ENCODE results near the gene OR4E1.

OR4E1 gene

GRCh38 chr14:21711360-21711961 is 37.8 kb upstream of the OR4E1 start:
- WGBS (ENCODE audit: extremely low coverage, insufficient coverage, low lambda C conversion rate): 100% methylated on average over 1 of the region's 3 CpGs

GRCh38 chr14:21704338-21704737 is 30.7 kb upstream of the OR4E1 start:
- Histone ChIP-seq H3K23ac (ENCODE audit: low read length) (no peak overlapping the region), H3K4me2 (ENCODE audit: low read length) (no peak overlapping the region), H3K9ac (ENCODE audit: low read length) (no peak overlapping the region), H3K79me2 (ENCODE audit: control insufficient read depth, insufficient read depth, low read length) (no peaks in the 10 kb centered on the region), H4K5ac (ENCODE audit: low read length) (no peak overlapping the region), H3K36me3 (ENCODE audit: control insufficient read depth, insufficient read depth, low read length) (no peaks in the 10 kb centered on the region), H2BK5ac (ENCODE audit: low read length) (no peak overlapping the region), H3K27me3 (ENCODE audit: insufficient read depth, low read length, poor library complexity) (no peaks in the 10 kb centered on the region), H2BK15ac (replicated peaks; ENCODE audit: low read depth) (no peak overlapping the region), H2BK120ac (ENCODE audit: low read depth, low read length) (no peak overlapping the region), H3K79me1 (ENCODE audit: low read length) (no peaks in the 10 kb centered on the region), H3K4me3 (ENCODE audit: low read length) (no peak overlapping the region), H3K56ac (ENCODE audit: low read length) (no peak overlapping the region), H4K8ac (ENCODE audit: low read depth, low read length) (no peak overlapping the region), H3K27ac (ENCODE audit: low read depth, low read length) (no peak overlapping the region), H3K4me1 (ENCODE audit: control insufficient read depth, low read depth, low read length) (no peaks in the 10 kb centered on the region), H3K18ac (ENCODE audit: low read length) (no peak overlapping the region), H2AK5ac (ENCODE audit: low read length) (no peak overlapping the region), H3K4ac (ENCODE audit: low read depth, low read length) (no peak overlapping the region)
- peak; percentile 18 for DNase-seq

More at GRCh38 chr14:21711360-21711961, 37.8 kb upstream of the OR4E1 start:
- Histone ChIP-seq H3K36me3 (ENCODE audit: control insufficient read depth, insufficient read depth, low read length) (no peaks in the 10 kb centered on the region), H3K79me2 (ENCODE audit: control insufficient read depth, insufficient read depth, low read length) (no peaks in the 10 kb centered on the region), H4K5ac (ENCODE audit: low read length) (no peak overlapping the region), H2BK5ac (ENCODE audit: low read length) (no peak overlapping the region), H3K9ac (ENCODE audit: low read length) (no peak overlapping the region), H2BK120ac (ENCODE audit: low read depth, low read length) (no peak overlapping the region), H4K8ac (ENCODE audit: low read depth, low read length) (no peak overlapping the region), H3K23ac (ENCODE audit: low read length) (no peak overlapping the region), H3K4ac (ENCODE audit: low read depth, low read length) (no peak overlapping the region), H3K56ac (ENCODE audit: low read length) (no peak overlapping the region), H2BK15ac (replicated peaks; ENCODE audit: low read depth) (no peak overlapping the region), H3K4me2 (ENCODE audit: low read length) (no peak overlapping the region), H3K4me3 (ENCODE audit: low read length) (no peak overlapping the region), H2AK5ac (ENCODE audit: low read length) (no peak overlapping the region), H3K18ac (ENCODE audit: low read length) (no peak overlapping the region), H3K27me3 (ENCODE audit: insufficient read depth, low read length, poor library complexity) (no peaks in the 10 kb centered on the region), H3K4me1 (ENCODE audit: control insufficient read depth, low read depth, low read length) (no peaks in the 10 kb centered on the region), H3K79me1 (ENCODE audit: low read length) (no peaks in the 10 kb centered on the region), H3K27ac (ENCODE audit: low read depth, low read length) (no peak overlapping the region)
- DNase-seq: peak; percentile 46

- H3K79me1 ChIP-seq (ENCODE audit: low read length): no peaks in the 10 kb centered on the region
- no peak overlapping the region for H3K27ac ChIP-seq (ENCODE audit: low read depth, low read length)
- no peaks in the 10 kb centered on the region for H3K27me3 ChIP-seq (ENCODE audit: insufficient read depth, low read length, poor library complexity)
- H3K4me3 ChIP-seq (ENCODE audit: low read length): no peak overlapping the region
- no peak overlapping the region for H3K56ac ChIP-seq (ENCODE audit: low read length)
- no peak overlapping the region for H3K23ac ChIP-seq (ENCODE audit: low read length)
- H3K36me3 ChIP-seq (ENCODE audit: control insufficient read depth, insufficient read depth, low read length): no peaks in the 10 kb centered on the region
- no peak overlapping the region for H2BK120ac ChIP-seq (ENCODE audit: low read depth, low read length)
- H2BK15ac ChIP-seq (replicated peaks; ENCODE audit: low read depth): no peak overlapping the region
- no peak overlapping the region for H2AK5ac ChIP-seq (ENCODE audit: low read length)
- no peak overlapping the region for H3K4ac ChIP-seq (ENCODE audit: low read depth, low read length)
- H3K9ac ChIP-seq (ENCODE audit: low read length): no peak overlapping the region
- DNase-seq: peak; percentile 54
- no CpG with 5 or more reads among the region's 2 CpGs for WGBS (ENCODE audit: extremely low coverage, insufficient coverage, low lambda C conversion rate)
- H3K4me1 ChIP-seq (ENCODE audit: control insufficient read depth, low read depth, low read length): no peaks in the 10 kb centered on the region
- H3K4me2 ChIP-seq (ENCODE audit: low read length): no peak overlapping the region
- no peak overlapping the region for H4K5ac ChIP-seq (ENCODE audit: low read length)
- no peak overlapping the region for H3K18ac ChIP-seq (ENCODE audit: low read length)
- no peak overlapping the region for H4K8ac ChIP-seq (ENCODE audit: low read depth, low read length)
- H2BK5ac ChIP-seq (ENCODE audit: low read length): no peak overlapping the region
- H3K79me2 ChIP-seq (ENCODE audit: control insufficient read depth, insufficient read depth, low read length): no peaks in the 10 kb centered on the region
Measured at GRCh38 chr14:21703357-21704326, 30.0 kb upstream of the OR4E1 start.

- no peaks in the 10 kb centered on the region for H3K4me1 ChIP-seq (ENCODE audit: control insufficient read depth, low read depth, low read length)
- no peak overlapping the region for H3K9ac ChIP-seq (ENCODE audit: low read length)
- no peak for DNase-seq
- no peaks in the 10 kb centered on the region for H3K79me2 ChIP-seq (ENCODE audit: control insufficient read depth, insufficient read depth, low read length)
- H3K79me1 ChIP-seq (ENCODE audit: low read length): no peaks in the 10 kb centered on the region
- no CpG with 5 or more reads among the region's 2 CpGs for WGBS (ENCODE audit: extremely low coverage, insufficient coverage, low lambda C conversion rate)
- no peak overlapping the region for H3K4me2 ChIP-seq (ENCODE audit: low read length)
- H2AK5ac ChIP-seq (ENCODE audit: low read length): no peak overlapping the region
- no peaks in the 10 kb centered on the region for H3K36me3 ChIP-seq (ENCODE audit: control insufficient read depth, insufficient read depth, low read length)
- no peak overlapping the region for H3K18ac ChIP-seq (ENCODE audit: low read length)
- H3K27ac ChIP-seq (ENCODE audit: low read depth, low read length): no peak overlapping the region
- H4K5ac ChIP-seq (ENCODE audit: low read length): no peak overlapping the region
- H3K4ac ChIP-seq (ENCODE audit: low read depth, low read length): no peak overlapping the region
- no peak overlapping the region for H2BK5ac ChIP-seq (ENCODE audit: low read length)
- no peak overlapping the region for H3K56ac ChIP-seq (ENCODE audit: low read length)
- H3K4me3 ChIP-seq (ENCODE audit: low read length): no peak overlapping the region
- no peak overlapping the region for H2BK15ac ChIP-seq (replicated peaks; ENCODE audit: low read depth)
- no peak overlapping the region for H2BK120ac ChIP-seq (ENCODE audit: low read depth, low read length)
- no peaks in the 10 kb centered on the region for H3K27me3 ChIP-seq (ENCODE audit: insufficient read depth, low read length, poor library complexity)
- H4K8ac ChIP-seq (ENCODE audit: low read depth, low read length): no peak overlapping the region
- no peak overlapping the region for H3K23ac ChIP-seq (ENCODE audit: low read length)
Measured at GRCh38 chr14:21702316-21702715, 28.7 kb upstream of the OR4E1 start.

GRCh38 chr14:21699551-21699950 is 25.9 kb upstream of the OR4E1 start:
- H3K36me3 ChIP-seq (ENCODE audit: control insufficient read depth, insufficient read depth, low read length): no peaks in the 10 kb centered on the region
- no peak overlapping the region for H3K18ac ChIP-seq (ENCODE audit: low read length)
- H3K9ac ChIP-seq (ENCODE audit: low read length): no peak overlapping the region
- H3K4me1 ChIP-seq (ENCODE audit: control insufficient read depth, low read depth, low read length): no peaks in the 10 kb centered on the region
- H4K8ac ChIP-seq (ENCODE audit: low read depth, low read length): no peak overlapping the region
- H3K27ac ChIP-seq (ENCODE audit: low read depth, low read length): no peak overlapping the region
- H3K4me2 ChIP-seq (ENCODE audit: low read length): no peak overlapping the region
- WGBS (ENCODE audit: extremely low coverage, insufficient coverage, low lambda C conversion rate): no CpG with 5 or more reads among the region's 2 CpGs
- no peak overlapping the region for H2BK120ac ChIP-seq (ENCODE audit: low read depth, low read length)
- no peak overlapping the region for H2BK15ac ChIP-seq (replicated peaks; ENCODE audit: low read depth)
- no peak overlapping the region for H3K56ac ChIP-seq (ENCODE audit: low read length)
- H3K79me2 ChIP-seq (ENCODE audit: control insufficient read depth, insufficient read depth, low read length): no peaks in the 10 kb centered on the region
- H4K5ac ChIP-seq (ENCODE audit: low read length): no peak overlapping the region
- no peak overlapping the region for H3K4ac ChIP-seq (ENCODE audit: low read depth, low read length)
- no peak overlapping the region for H3K23ac ChIP-seq (ENCODE audit: low read length)
- no peak overlapping the region for H2BK5ac ChIP-seq (ENCODE audit: low read length)
- H3K27me3 ChIP-seq (ENCODE audit: insufficient read depth, low read length, poor library complexity): no peaks in the 10 kb centered on the region
- no peak overlapping the region for H2AK5ac ChIP-seq (ENCODE audit: low read length)
- no peak overlapping the region for H3K4me3 ChIP-seq (ENCODE audit: low read length)
- DNase-seq: no peak
- H3K79me1 ChIP-seq (ENCODE audit: low read length): no peaks in the 10 kb centered on the region
